ENCODE data around the gene GRB10. TPM values are rescaled to one million over a fixed set of nuclear protein-coding genes. Genes with fewer than 3 reads are reported as not detected.

The GRB10 gene
- total RNA-seq, 3 donors from 2014 or later = 56.8 to 71.1 (median 61.2) TPM

GRCh38 chr7:50703654-50704053 is 79.0 kb downstream of the GRB10 start:
- Histone ChIP-seq H3K27me3 (no peaks in the 10 kb centered on the region), H3K9me3 (no peaks in the 10 kb centered on the region), H3K4me3 (no peak overlapping the region), H3K36me3 (peaks cover 4% of the 10 kb centered on the region), H3K27ac (no peak overlapping the region), H3K4me1 (no peaks in the 10 kb centered on the region)
- TF ChIP-seq POLR2AphosphoS5 (IDR thresholded peaks at IDR 0.05) (no peak), POLR2A (IDR thresholded peaks at IDR 0.05) (no peak)
- TF ChIP-seq, protein P1, sequence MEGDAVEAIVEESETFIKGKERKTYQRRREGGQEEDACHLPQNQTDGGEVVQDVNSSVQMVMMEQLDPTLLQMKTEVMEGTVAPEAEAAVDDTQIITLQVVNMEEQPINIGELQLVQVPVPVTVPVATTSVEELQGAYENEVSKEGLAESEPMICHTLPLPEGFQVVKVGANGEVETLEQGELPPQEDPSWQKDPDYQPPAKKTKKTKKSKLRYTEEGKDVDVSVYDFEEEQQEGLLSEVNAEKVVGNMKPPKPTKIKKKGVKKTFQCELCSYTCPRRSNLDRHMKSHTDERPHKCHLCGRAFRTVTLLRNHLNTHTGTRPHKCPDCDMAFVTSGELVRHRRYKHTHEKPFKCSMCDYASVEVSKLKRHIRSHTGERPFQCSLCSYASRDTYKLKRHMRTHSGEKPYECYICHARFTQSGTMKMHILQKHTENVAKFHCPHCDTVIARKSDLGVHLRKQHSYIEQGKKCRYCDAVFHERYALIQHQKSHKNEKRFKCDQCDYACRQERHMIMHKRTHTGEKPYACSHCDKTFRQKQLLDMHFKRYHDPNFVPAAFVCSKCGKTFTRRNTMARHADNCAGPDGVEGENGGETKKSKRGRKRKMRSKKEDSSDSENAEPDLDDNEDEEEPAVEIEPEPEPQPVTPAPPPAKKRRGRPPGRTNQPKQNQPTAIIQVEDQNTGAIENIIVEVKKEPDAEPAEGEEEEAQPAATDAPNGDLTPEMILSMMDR (IDR thresholded peaks at IDR 0.05) = no peak
- DNase-seq (ENCODE audit: low spot score in 2 of 2) = no peak
- intact Hi-C loops (cut with DNase I; ENCODE audit: low total_unique reads) = no loop called here

DNA sequence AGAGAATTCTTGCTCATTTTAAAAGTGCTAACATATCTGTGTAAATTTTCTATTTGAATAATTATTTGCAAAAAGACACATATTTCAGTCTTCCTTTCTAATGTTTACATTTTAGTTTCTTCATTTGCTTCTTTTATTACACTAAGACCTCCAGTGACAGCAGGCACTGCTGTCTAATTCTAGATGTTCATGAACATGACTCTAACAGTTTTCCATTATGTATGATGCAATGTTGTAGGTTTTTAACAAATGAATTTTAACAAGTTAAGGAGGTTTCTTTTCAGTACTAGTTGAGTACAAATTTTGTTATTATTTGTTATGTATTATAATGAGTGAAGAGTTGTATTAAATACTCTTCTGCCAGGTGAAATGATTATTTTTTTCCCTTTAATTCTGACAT is 83.6 kb downstream of the GRB10 start:
- no peaks in the 10 kb centered on the region for H3K9me3 ChIP-seq

DNA sequence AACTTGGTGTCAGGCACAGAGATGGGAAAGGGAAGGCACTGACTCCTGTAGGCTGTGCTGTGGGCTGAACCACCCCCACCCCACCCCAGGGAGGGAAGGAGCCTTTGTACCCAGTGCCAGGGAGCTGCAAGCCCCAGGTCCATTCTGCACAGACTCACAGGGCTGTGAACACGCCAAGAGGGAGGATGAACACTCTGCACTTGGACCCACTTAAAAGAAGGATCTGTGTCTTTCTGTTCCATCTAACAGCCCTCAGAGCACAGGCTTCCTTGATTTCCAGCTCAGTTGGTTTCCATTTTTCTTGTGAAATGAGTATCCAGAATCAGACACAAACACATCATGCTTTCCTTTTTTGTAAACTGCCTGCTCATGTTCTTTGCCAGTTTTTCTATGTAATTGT is 84.9 kb downstream of the GRB10 start:
- intact Hi-C loops (cut with DNase I; ENCODE audit: low total_unique reads) = no loop called here
- Histone ChIP-seq H3K4me1 (no peaks in the 10 kb centered on the region), H3K27me3 (no peaks in the 10 kb centered on the region), H3K36me3 (peaks cover 4% of the 10 kb centered on the region), H3K9me3 (no peaks in the 10 kb centered on the region), H3K27ac (no peak overlapping the region), H3K4me3 (no peak overlapping the region)
- TF ChIP-seq POLR2AphosphoS5 (IDR thresholded peaks at IDR 0.05) (no peak), POLR2A (IDR thresholded peaks at IDR 0.05) (no peak)
- TF ChIP-seq, protein P1 (IDR thresholded peaks at IDR 0.05) = no peak
- DNase-seq (ENCODE audit: low spot score in 2 of 2) = no peak

More for the DNA sequence above, 83.6 kb downstream of the GRB10 start:
- H3K27me3 ChIP-seq = no peaks in the 10 kb centered on the region
- H3K27ac ChIP-seq = no peak overlapping the region
- TF ChIP-seq POLR2A (IDR thresholded peaks at IDR 0.05) = no peak
- TF ChIP-seq, protein P1 (IDR thresholded peaks at IDR 0.05) = no peak
- TF ChIP-seq POLR2AphosphoS5 (IDR thresholded peaks at IDR 0.05) = no peak
- H3K36me3 ChIP-seq = peaks cover 4% of the 10 kb centered on the region
- H3K4me1 ChIP-seq = no peaks in the 10 kb centered on the region
- DNase-seq (ENCODE audit: low spot score in 2 of 2) = no peak
- no peak overlapping the region for H3K4me3 ChIP-seq
- intact Hi-C loops (cut with DNase I; ENCODE audit: low total_unique reads) = no loop called here

- DNase-seq (ENCODE audit: low spot score in 2 of 2) = no peak
- intact Hi-C loops (cut with DNase I; ENCODE audit: low total_unique reads) = no loop called here
- no peaks in the 10 kb centered on the region for H3K4me1 ChIP-seq
- TF ChIP-seq, protein P1 (IDR thresholded peaks at IDR 0.05) = peak in 1 of 3 donors; percentile 7
- no peak for TF ChIP-seq POLR2AphosphoS5 (IDR thresholded peaks at IDR 0.05)
- H3K9me3 ChIP-seq = no peaks in the 10 kb centered on the region
- H3K4me3 ChIP-seq = no peak overlapping the region
- peaks cover 4% of the 10 kb centered on the region for H3K36me3 ChIP-seq
- no peaks in the 10 kb centered on the region for H3K27me3 ChIP-seq
- H3K27ac ChIP-seq = no peak overlapping the region
These were observed 85.7 kb downstream of the GRB10 start for GRCh38 chr7:50696810-50697582.

DNA sequence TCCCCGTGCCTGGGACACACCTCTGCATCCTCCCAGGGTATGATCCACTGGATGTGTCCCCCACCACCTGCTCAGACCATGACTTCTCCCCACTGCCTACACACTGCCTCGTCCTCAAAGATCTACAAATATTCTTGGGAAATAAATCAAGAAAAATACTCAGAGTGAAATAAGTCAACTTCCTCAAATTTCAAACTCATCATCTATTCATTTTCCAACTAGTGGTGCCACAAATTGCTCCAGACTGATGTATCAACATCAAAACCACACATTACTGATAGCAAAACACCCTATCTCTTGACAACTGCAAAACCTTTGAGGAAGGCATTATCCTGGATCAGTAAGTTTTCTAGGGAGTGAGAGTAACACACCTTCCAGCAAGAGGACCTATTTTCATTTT is 87.7 kb downstream of the GRB10 start:
- Histone ChIP-seq H3K9me3 (no peaks in the 10 kb centered on the region), H3K4me3 (no peak overlapping the region), H3K27me3 (no peaks in the 10 kb centered on the region), H3K36me3 (no peaks in the 10 kb centered on the region), H3K4me1 (no peaks in the 10 kb centered on the region), H3K27ac (no peak overlapping the region)
- intact Hi-C loops (cut with DNase I; ENCODE audit: low total_unique reads) = no loop called here
- no peak for DNase-seq (ENCODE audit: low spot score in 2 of 2)
- TF ChIP-seq POLR2A (IDR thresholded peaks at IDR 0.05) = no peak
- TF ChIP-seq, protein P1 (IDR thresholded peaks at IDR 0.05) = no peak
- no peak for TF ChIP-seq POLR2AphosphoS5 (IDR thresholded peaks at IDR 0.05)

Data from breast epithelium (tissue), 4 donors.